Measurements from ENCODE around the gene CACFD1. TPM values are rescaled to one million over a fixed set of nuclear protein-coding genes. Genes with fewer than 3 reads are reported as not detected.
"Not testable (repeated sequence)": the region's sequence is repeated elsewhere in the genome, so short reads cannot be mapped to it uniquely, and the experiment has no call there.

CACFD1 gene
- polyA plus RNA-seq, 1 donor, result 27.3 TPM

GRCh38 chr9:133439337-133439736 lies 20.4 kb upstream of the CACFD1 start:
- no peak for DNase-seq
- no peaks in the 10 kb centered on the region for H3K9me3 ChIP-seq (ENCODE audit: control insufficient read depth, low read depth, low read length)
- H3K27ac ChIP-seq (ENCODE audit: low read length), result no peak overlapping the region
- no peaks in the 10 kb centered on the region for H3K4me1 ChIP-seq (ENCODE audit: control insufficient read depth, insufficient read depth, low read length)
- 100% methylated on average over 1 of the region's 4 CpGs for WGBS (ENCODE audit: insufficient coverage, low lambda C conversion rate)
- no peak overlapping the region for H3K4me3 ChIP-seq (ENCODE audit: low read length)
- no peaks in the 10 kb centered on the region for H3K27me3 ChIP-seq (ENCODE audit: control insufficient read depth, insufficient read depth, low read length)
- H3K36me3 ChIP-seq (ENCODE audit: control insufficient read depth, insufficient read depth, low read length), result no peaks in the 10 kb centered on the region

- no peaks in the 10 kb centered on the region for H3K9me3 ChIP-seq (ENCODE audit: control insufficient read depth, low read depth, low read length)
- DNase-seq, result no peak
- H3K27ac ChIP-seq (ENCODE audit: low read length), result no peak overlapping the region
- no peaks in the 10 kb centered on the region for H3K4me1 ChIP-seq (ENCODE audit: control insufficient read depth, insufficient read depth, low read length)
- no CpG with 5 or more reads among the region's 12 CpGs for WGBS (ENCODE audit: insufficient coverage, low lambda C conversion rate)
- no peaks in the 10 kb centered on the region for H3K27me3 ChIP-seq (ENCODE audit: control insufficient read depth, insufficient read depth, low read length)
- no peak overlapping the region for H3K4me3 ChIP-seq (ENCODE audit: low read length)
- no peaks in the 10 kb centered on the region for H3K36me3 ChIP-seq (ENCODE audit: control insufficient read depth, insufficient read depth, low read length)
Measured at GRCh38 chr9:133440874-133441273, 18.9 kb upstream of the CACFD1 start.

- no CpG with 5 or more reads among the region's 5 CpGs for WGBS (ENCODE audit: insufficient coverage, low lambda C conversion rate)
- H3K27me3 ChIP-seq (ENCODE audit: control insufficient read depth, insufficient read depth, low read length), result no peaks in the 10 kb centered on the region
Measured at GRCh38 chr9:133441571-133441970, 18.2 kb upstream of the CACFD1 start.

GRCh38 chr9:133443248-133443647 lies 16.5 kb upstream of the CACFD1 start:
- H3K27me3 ChIP-seq (ENCODE audit: control insufficient read depth, insufficient read depth, low read length), result no peaks in the 10 kb centered on the region
- H3K9me3 ChIP-seq (ENCODE audit: control insufficient read depth, low read depth, low read length), result no peaks in the 10 kb centered on the region
- DNase-seq, result no peak
- H3K27ac ChIP-seq (ENCODE audit: low read length), result no peak overlapping the region
- H3K4me3 ChIP-seq (ENCODE audit: low read length), result no peak overlapping the region
- no CpG with 5 or more reads among the region's 15 CpGs for WGBS (ENCODE audit: insufficient coverage, low lambda C conversion rate)
- H3K4me1 ChIP-seq (ENCODE audit: control insufficient read depth, insufficient read depth, low read length), result no peaks in the 10 kb centered on the region
- H3K36me3 ChIP-seq (ENCODE audit: control insufficient read depth, insufficient read depth, low read length), result no peaks in the 10 kb centered on the region

More at GRCh38 chr9:133441571-133441970, 18.2 kb upstream of the CACFD1 start:
- Histone ChIP-seq H3K4me3 (ENCODE audit: low read length) (no peak overlapping the region), H3K4me1 (ENCODE audit: control insufficient read depth, insufficient read depth, low read length) (no peaks in the 10 kb centered on the region), H3K9me3 (ENCODE audit: control insufficient read depth, low read depth, low read length) (no peaks in the 10 kb centered on the region), H3K36me3 (ENCODE audit: control insufficient read depth, insufficient read depth, low read length) (no peaks in the 10 kb centered on the region), H3K27ac (ENCODE audit: low read length) (no peak overlapping the region)
- DNase-seq, result no peak

GRCh38 chr9:133443982-133444381 lies 15.8 kb upstream of the CACFD1 start:
- no peaks in the 10 kb centered on the region for H3K4me1 ChIP-seq (ENCODE audit: control insufficient read depth, insufficient read depth, low read length)
- WGBS (ENCODE audit: insufficient coverage, low lambda C conversion rate), result no CpG with 5 or more reads among the region's 8 CpGs
- no peaks in the 10 kb centered on the region for H3K9me3 ChIP-seq (ENCODE audit: control insufficient read depth, low read depth, low read length)
- no peak overlapping the region for H3K4me3 ChIP-seq (ENCODE audit: low read length)
- DNase-seq, result no peak
- no peaks in the 10 kb centered on the region for H3K27me3 ChIP-seq (ENCODE audit: control insufficient read depth, insufficient read depth, low read length)
- H3K27ac ChIP-seq (ENCODE audit: low read length), result no peak overlapping the region
- no peaks in the 10 kb centered on the region for H3K36me3 ChIP-seq (ENCODE audit: control insufficient read depth, insufficient read depth, low read length)

GRCh38 chr9:133445293-133445969 lies 14.3 kb upstream of the CACFD1 start:
- Histone ChIP-seq H3K27me3 (ENCODE audit: control insufficient read depth, insufficient read depth, low read length) (no peaks in the 10 kb centered on the region), H3K36me3 (ENCODE audit: control insufficient read depth, insufficient read depth, low read length) (no peaks in the 10 kb centered on the region), H3K27ac (ENCODE audit: low read length) (no peak overlapping the region), H3K4me3 (ENCODE audit: low read length) (no peak overlapping the region), H3K9me3 (ENCODE audit: control insufficient read depth, low read depth, low read length) (no peaks in the 10 kb centered on the region), H3K4me1 (ENCODE audit: control insufficient read depth, insufficient read depth, low read length) (no peaks in the 10 kb centered on the region)
- WGBS (ENCODE audit: insufficient coverage, low lambda C conversion rate), result no CpG with 5 or more reads among the region's 23 CpGs
- DNase-seq, result no peak

- no peaks in the 10 kb centered on the region for H3K36me3 ChIP-seq (ENCODE audit: control insufficient read depth, insufficient read depth, low read length)
- H3K9me3 ChIP-seq (ENCODE audit: control insufficient read depth, low read depth, low read length), result no peaks in the 10 kb centered on the region
- H3K4me1 ChIP-seq (ENCODE audit: control insufficient read depth, insufficient read depth, low read length), result no peaks in the 10 kb centered on the region
- H3K27me3 ChIP-seq (ENCODE audit: control insufficient read depth, insufficient read depth, low read length), result no peaks in the 10 kb centered on the region
- DNase-seq, result no peak
- no peak overlapping the region for H3K4me3 ChIP-seq (ENCODE audit: low read length)
- no CpG with 5 or more reads among the region's 13 CpGs for WGBS (ENCODE audit: insufficient coverage, low lambda C conversion rate)
- H3K27ac ChIP-seq (ENCODE audit: low read length), result no peak overlapping the region
Measured at GRCh38 chr9:133448487-133448972, 11.2 kb upstream of the CACFD1 start.

GRCh38 chr9:133449760-133450159 lies 10.0 kb upstream of the CACFD1 start:
- Histone ChIP-seq H3K4me1 (ENCODE audit: control insufficient read depth, insufficient read depth, low read length) (no peaks in the 10 kb centered on the region), H3K4me3 (ENCODE audit: low read length) (no peak overlapping the region), H3K36me3 (ENCODE audit: control insufficient read depth, insufficient read depth, low read length) (no peaks in the 10 kb centered on the region), H3K27me3 (ENCODE audit: control insufficient read depth, insufficient read depth, low read length) (no peaks in the 10 kb centered on the region), H3K9me3 (ENCODE audit: control insufficient read depth, low read depth, low read length) (no peaks in the 10 kb centered on the region), H3K27ac (ENCODE audit: low read length) (no peak overlapping the region)
- no peak for DNase-seq
- WGBS (ENCODE audit: insufficient coverage, low lambda C conversion rate), result no CpG with 5 or more reads among the region's 12 CpGs

GRCh38 chr9:133451865-133452264 lies 7.9 kb upstream of the CACFD1 start:
- not testable (repeated sequence) for H3K4me3 ChIP-seq (ENCODE audit: low read length); DNase-seq; H3K9me3 ChIP-seq (ENCODE audit: control insufficient read depth, low read depth, low read length); H3K27me3 ChIP-seq (ENCODE audit: control insufficient read depth, insufficient read depth, low read length); H3K36me3 ChIP-seq (ENCODE audit: control insufficient read depth, insufficient read depth, low read length); H3K4me1 ChIP-seq (ENCODE audit: control insufficient read depth, insufficient read depth, low read length); H3K27ac ChIP-seq (ENCODE audit: low read length)
- WGBS (ENCODE audit: insufficient coverage, low lambda C conversion rate), result no CpG with 5 or more reads among the region's 5 CpGs

GRCh38 chr9:133452562-133452961 lies 7.2 kb upstream of the CACFD1 start:
- no peaks in the 10 kb centered on the region for H3K27me3 ChIP-seq (ENCODE audit: control insufficient read depth, insufficient read depth, low read length)
- no CpG with 5 or more reads among the region's 7 CpGs for WGBS (ENCODE audit: insufficient coverage, low lambda C conversion rate)
- no peaks in the 10 kb centered on the region for H3K9me3 ChIP-seq (ENCODE audit: control insufficient read depth, low read depth, low read length)
- no peak for DNase-seq
- no peak overlapping the region for H3K4me3 ChIP-seq (ENCODE audit: low read length)
- no peak overlapping the region for H3K27ac ChIP-seq (ENCODE audit: low read length)
- peaks cover 3% of the 10 kb centered on the region for H3K36me3 ChIP-seq (ENCODE audit: control insufficient read depth, insufficient read depth, low read length)
- H3K4me1 ChIP-seq (ENCODE audit: control insufficient read depth, insufficient read depth, low read length), result no peaks in the 10 kb centered on the region

- peaks cover 3% of the 10 kb centered on the region for H3K36me3 ChIP-seq (ENCODE audit: control insufficient read depth, insufficient read depth, low read length)
Measured at GRCh38 chr9:133453651-133454050, 6.1 kb upstream of the CACFD1 start.

More at GRCh38 chr9:133453651-133454050, 6.1 kb upstream of the CACFD1 start:
- Histone ChIP-seq H3K4me1 (ENCODE audit: control insufficient read depth, insufficient read depth, low read length) (no peaks in the 10 kb centered on the region), H3K27me3 (ENCODE audit: control insufficient read depth, insufficient read depth, low read length) (no peaks in the 10 kb centered on the region), H3K9me3 (ENCODE audit: control insufficient read depth, low read depth, low read length) (no peaks in the 10 kb centered on the region), H3K27ac (ENCODE audit: low read length) (no peak overlapping the region), H3K4me3 (ENCODE audit: low read length) (no peak overlapping the region)
- DNase-seq, result no peak
- WGBS (ENCODE audit: insufficient coverage, low lambda C conversion rate), result no CpG with 5 or more reads among the region's 11 CpGs

Data from large intestine (tissue), 3 donors.